Karpas-422 (cell line): ENCODE measurements around the gene KCNN4. TPM values are rescaled to one million over a fixed set of nuclear protein-coding genes. Genes with fewer than 3 reads are reported as not detected.

Experiments used
- DNase-seq: peaks from one replicate; pipeline ENCODE4 v3.0.0-alpha.2; 2015
- H2AFZ ChIP-seq: fragments of 200-600 bp; sonication (generic); 2 replicates; pipeline ENCODE4 v1.6.1; 2014; ENCODE audit warnings: antibody characterized with exemption, low read length, mixed read lengths
- H3K27ac ChIP-seq: fragments of 200-600 bp; sonication (generic); 2 replicates; pipeline ENCODE4 v1.5.1; 2014; ENCODE audit warnings: mild to moderate bottlenecking, low read length, moderate library complexity
- H3K27me3 ChIP-seq: fragments of 200-600 bp; sonication (generic); 2 replicates; pipeline ENCODE4 v1.6.1; 2014; ENCODE audit warnings: low read length, mixed read lengths
- H3K36me3 ChIP-seq: fragments of 200-600 bp; sonication (generic); 2 replicates; pipeline ENCODE4 v1.6.1; 2014; ENCODE audit warnings: low read length, mixed read lengths; ENCODE audit not compliant: insufficient read depth
- H3K4me1 ChIP-seq: fragments of 200-600 bp; sonication (generic); 2 replicates; pipeline ENCODE4 v1.6.1; 2014; ENCODE audit warnings: mild to moderate bottlenecking, low read length, mixed read lengths
- H3K4me2 ChIP-seq: fragments of 200-600 bp; sonication (generic); 2 replicates; pipeline ENCODE4 v1.6.1; 2014; ENCODE audit warnings: low read length, low read depth, mild to moderate bottlenecking; ENCODE audit not compliant: poor library complexity, severe bottlenecking
- H3K4me3 ChIP-seq: fragments of 200-600 bp; sonication (generic); 2 replicates; pipeline ENCODE4 v1.5.1; 2014; ENCODE audit warnings: mild to moderate bottlenecking, antibody characterized with exemption, low read length, mixed read lengths
- H3K79me2 ChIP-seq: fragments of 200-600 bp; sonication (generic); 2 replicates; pipeline ENCODE4 v1.6.1; 2014; ENCODE audit warnings: mild to moderate bottlenecking, low read length, mixed read lengths
- H3K9ac ChIP-seq: fragments of 200-600 bp; sonication (generic); 2 replicates; pipeline ENCODE4 v1.6.0; 2014; ENCODE audit warnings: low read length
- H3K9me2 ChIP-seq: fragments of 200-600 bp; sonication (generic), shearing (Covaris generic); replicated peaks from 2 replicates; pipeline ENCODE4 v1.6.0; 2014; ENCODE audit warnings: mild to moderate bottlenecking, low read length, moderate library complexity; ENCODE audit not compliant: insufficient read depth
- H3K9me3 ChIP-seq: fragments of 300-700, 200-600 bp; sonication (generic); 2 replicates; pipeline ENCODE4 v1.6.1; 2014; ENCODE audit warnings: low read length, mixed read lengths
- H4K20me1 ChIP-seq: fragments of 200-600 bp; sonication (generic); 2 replicates; pipeline ENCODE4 v1.6.1; 2014; ENCODE audit warnings: mild to moderate bottlenecking, antibody characterized with exemption, low read length, low read depth; ENCODE audit not compliant: insufficient read depth
- total RNA-seq: library from RNA; depleted of rRNA; stranded (reverse); fragments of >200 nt; shearing (Covaris generic); gene quantifications from 2 replicates; pipeline ENCODE4 v1.2.3, GENCODE V29; 2014; ENCODE audit warnings: low replicate concordance

Gene KCNN4
- total RNA-seq, 1 experiment from 2014 or later: not detected

DNA sequence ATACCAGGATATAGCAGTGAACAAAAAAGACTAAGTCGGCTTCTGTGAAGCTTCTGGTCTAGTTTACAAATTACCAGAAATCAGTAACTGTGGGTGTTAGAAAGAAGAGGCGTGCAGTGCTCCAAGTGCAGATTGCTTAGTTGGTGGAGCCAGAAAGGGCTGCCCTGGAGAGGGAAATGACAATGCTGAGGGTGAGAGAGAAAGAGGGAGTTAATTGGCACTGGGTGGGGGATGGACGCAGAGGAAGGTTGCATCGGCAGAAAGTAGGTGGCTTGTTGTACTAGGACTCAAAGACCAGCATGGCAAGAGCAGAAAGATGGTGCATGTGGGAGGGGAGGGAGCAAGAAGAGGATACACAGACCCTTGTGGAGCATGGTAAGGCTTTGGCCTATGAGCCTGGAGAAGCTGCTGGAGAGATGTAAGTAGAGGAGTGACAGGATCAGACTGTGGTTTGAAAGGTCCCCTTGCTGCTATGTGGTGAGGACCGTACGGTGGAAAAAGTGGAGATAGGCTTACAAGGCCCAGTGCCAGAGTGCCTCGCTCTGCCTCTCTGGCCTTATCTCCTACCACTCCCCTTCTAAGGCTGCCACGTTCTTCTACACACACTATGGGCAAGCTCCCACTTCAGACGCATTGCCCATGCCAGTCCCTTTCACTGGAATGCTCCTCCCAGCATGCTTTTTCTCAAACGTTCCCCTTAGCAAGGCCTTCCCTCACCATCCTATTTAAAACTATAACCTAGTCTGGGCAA lies 39.5 kb downstream of the KCNN4 start:
- no peaks in the 10 kb centered on the region for H3K4me1 ChIP-seq
- H2AFZ ChIP-seq: no peak overlapping the region
- H3K9me2 ChIP-seq: no peaks in the 10 kb centered on the region
- H3K9ac ChIP-seq: no peak overlapping the region
- H3K4me3 ChIP-seq: no peak overlapping the region
- H3K27me3 ChIP-seq: no peaks in the 10 kb centered on the region
- H3K4me2 ChIP-seq: no peak overlapping the region
- no peaks in the 10 kb centered on the region for H3K79me2 ChIP-seq
- H3K36me3 ChIP-seq: peaks cover 4% of the 10 kb centered on the region
- H4K20me1 ChIP-seq: no peaks in the 10 kb centered on the region
- no peaks in the 10 kb centered on the region for H3K9me3 ChIP-seq
- H3K27ac ChIP-seq: no peak overlapping the region
- DNase-seq: no peak

DNA sequence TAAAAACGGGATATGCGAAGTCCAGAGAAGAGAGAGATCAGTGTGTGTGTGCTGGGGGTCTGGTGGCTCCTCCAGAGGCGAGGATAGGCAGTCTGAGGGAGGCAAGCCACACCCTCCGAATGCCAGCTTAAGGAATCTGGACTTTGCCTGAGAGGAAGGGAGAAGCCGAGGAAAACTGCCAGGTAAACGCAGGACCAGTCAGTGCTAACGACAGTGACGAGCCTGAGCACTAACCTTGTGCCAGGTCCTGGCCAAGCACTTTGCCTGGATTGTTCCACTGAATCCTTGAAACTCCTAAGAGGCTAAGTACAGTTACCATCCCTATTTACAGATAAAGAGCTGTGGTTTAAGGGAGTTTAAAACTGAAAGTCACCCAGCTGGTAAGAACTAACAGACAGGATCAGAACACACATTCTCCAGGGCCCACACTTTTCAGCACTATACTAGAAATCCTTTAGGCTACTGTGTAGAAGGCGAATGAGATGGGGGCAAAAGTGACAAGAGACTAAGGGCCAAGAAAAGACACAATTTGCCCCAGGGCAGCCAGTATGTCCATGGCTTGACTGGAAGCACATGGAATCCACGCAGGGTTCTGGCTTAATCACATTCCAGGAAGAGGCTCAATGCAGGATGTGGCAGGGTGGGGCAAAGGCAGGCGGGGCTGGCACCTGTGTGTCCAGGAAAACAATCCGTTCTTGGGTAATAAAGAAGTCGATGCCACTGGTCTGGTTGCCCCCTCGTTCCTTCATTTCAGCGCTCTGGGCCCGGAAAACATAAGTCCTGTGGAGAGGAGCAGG lies 41.1 kb downstream of the KCNN4 start:
- no peaks in the 10 kb centered on the region for H3K9me2 ChIP-seq
- no peak overlapping the region for H2AFZ ChIP-seq
- no peak overlapping the region for H3K27ac ChIP-seq

GRCh38 chr19:43738780-43739211 lies 42.0 kb downstream of the KCNN4 start:
- Histone ChIP-seq H3K4me3 (no peak overlapping the region), H3K9me2 (no peaks in the 10 kb centered on the region), H3K27ac (no peak overlapping the region), H3K4me2 (no peak overlapping the region), H4K20me1 (no peaks in the 10 kb centered on the region), H3K9me3 (no peaks in the 10 kb centered on the region), H3K36me3 (no peaks in the 10 kb centered on the region; the same call in 1 of the 2 replicates), H2AFZ (no peak overlapping the region), H3K4me1 (no peaks in the 10 kb centered on the region), H3K79me2 (no peaks in the 10 kb centered on the region), H3K9ac (no peak overlapping the region), H3K27me3 (no peaks in the 10 kb centered on the region)
- DNase-seq: no peak

More for the DNA sequence above, 41.1 kb downstream of the KCNN4 start:
- Histone ChIP-seq H3K9me3 (no peaks in the 10 kb centered on the region), H3K4me2 (no peak overlapping the region), H3K27me3 (no peaks in the 10 kb centered on the region), H3K36me3 (no peaks in the 10 kb centered on the region; the same call in none of the 2 replicates), H4K20me1 (no peaks in the 10 kb centered on the region), H3K4me3 (no peak overlapping the region), H3K9ac (no peak overlapping the region), H3K79me2 (no peaks in the 10 kb centered on the region), H3K4me1 (no peaks in the 10 kb centered on the region)
- no peak for DNase-seq

- Histone ChIP-seq H3K4me2 (no peak overlapping the region), H3K4me3 (no peak overlapping the region), H3K27me3 (no peaks in the 10 kb centered on the region), H3K9me2 (no peaks in the 10 kb centered on the region), H4K20me1 (no peaks in the 10 kb centered on the region), H3K9ac (no peak overlapping the region), H3K36me3 (no peaks in the 10 kb centered on the region), H3K4me1 (no peaks in the 10 kb centered on the region), H3K9me3 (no peaks in the 10 kb centered on the region), H2AFZ (no peak overlapping the region), H3K27ac (no peak overlapping the region), H3K79me2 (no peaks in the 10 kb centered on the region)
- DNase-seq: no peak
Observed at GRCh38 chr19:43735957-43736356, 44.8 kb downstream of the KCNN4 start.

DNA sequence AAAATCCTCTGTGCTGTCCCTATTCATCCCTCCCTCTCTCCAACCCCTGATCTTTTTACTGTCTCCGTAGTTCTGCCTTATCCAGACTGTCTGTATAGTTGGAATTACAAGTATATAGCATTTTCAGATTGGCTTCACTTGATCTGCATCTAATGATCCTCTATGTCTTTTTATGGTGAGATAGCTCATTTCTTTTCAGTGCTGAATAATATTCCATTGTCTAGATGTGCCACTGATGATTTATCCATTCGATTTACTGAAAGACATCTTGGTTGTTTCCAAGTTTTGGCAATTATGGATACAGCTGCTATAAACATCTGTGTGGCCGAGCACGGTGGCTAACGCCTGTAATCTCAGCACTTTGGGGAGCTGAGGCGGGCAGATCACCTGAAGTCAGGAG lies 45.8 kb downstream of the KCNN4 start:
- Histone ChIP-seq H3K4me3 (no peak overlapping the region), H2AFZ (no peak overlapping the region), H3K27me3 (no peaks in the 10 kb centered on the region), H3K9me3 (no peaks in the 10 kb centered on the region), H3K4me2 (no peak overlapping the region), H3K9ac (no peak overlapping the region), H3K36me3 (no peaks in the 10 kb centered on the region), H3K9me2 (no peaks in the 10 kb centered on the region), H4K20me1 (no peaks in the 10 kb centered on the region), H3K79me2 (no peaks in the 10 kb centered on the region), H3K27ac (no peak overlapping the region), H3K4me1 (no peaks in the 10 kb centered on the region)
- DNase-seq: no peak

- no peak for DNase-seq
- no peaks in the 10 kb centered on the region for H4K20me1 ChIP-seq
- no peaks in the 10 kb centered on the region for H3K4me1 ChIP-seq
- H3K9me3 ChIP-seq: no peaks in the 10 kb centered on the region
- H3K79me2 ChIP-seq: no peaks in the 10 kb centered on the region
- H3K27ac ChIP-seq: no peak overlapping the region
- H3K4me2 ChIP-seq: no peak overlapping the region
- H3K9ac ChIP-seq: no peak overlapping the region
- H3K9me2 ChIP-seq: no peaks in the 10 kb centered on the region
- H3K4me3 ChIP-seq: no peak overlapping the region
- H2AFZ ChIP-seq: no peak overlapping the region
- no peaks in the 10 kb centered on the region for H3K27me3 ChIP-seq
- no peaks in the 10 kb centered on the region for H3K36me3 ChIP-seq
Observed at GRCh38 chr19:43731846-43732245, 48.9 kb downstream of the KCNN4 start.

GRCh38 chr19:43731346-43731745 lies 49.4 kb downstream of the KCNN4 start:
- Histone ChIP-seq H4K20me1 (no peaks in the 10 kb centered on the region), H3K4me2 (no peak overlapping the region), H3K4me1 (no peaks in the 10 kb centered on the region), H3K79me2 (no peaks in the 10 kb centered on the region), H3K9ac (no peak overlapping the region), H2AFZ (no peak overlapping the region), H3K27me3 (no peaks in the 10 kb centered on the region), H3K9me3 (no peaks in the 10 kb centered on the region), H3K36me3 (no peaks in the 10 kb centered on the region), H3K27ac (no peak overlapping the region), H3K9me2 (no peaks in the 10 kb centered on the region), H3K4me3 (no peak overlapping the region)
- DNase-seq: no peak

GRCh38 chr19:43729919-43730318 lies 50.9 kb downstream of the KCNN4 start:
- H3K36me3 ChIP-seq: no peaks in the 10 kb centered on the region

More at GRCh38 chr19:43729919-43730318, 50.9 kb downstream of the KCNN4 start:
- Histone ChIP-seq H3K4me3 (no peak overlapping the region), H3K4me1 (no peaks in the 10 kb centered on the region), H3K9ac (no peak overlapping the region), H4K20me1 (no peaks in the 10 kb centered on the region), H3K79me2 (no peaks in the 10 kb centered on the region), H3K4me2 (no peak overlapping the region), H3K9me2 (no peaks in the 10 kb centered on the region), H3K27ac (no peak overlapping the region), H3K9me3 (no peaks in the 10 kb centered on the region), H3K27me3 (no peaks in the 10 kb centered on the region), H2AFZ (no peak overlapping the region)
- no peak for DNase-seq
